ENCODE results near the gene NOL6. TPM values are rescaled to one million over a fixed set of nuclear protein-coding genes. Genes with fewer than 3 reads are reported as not detected.

Gene NOL6
- total RNA-seq, 1 experiment from 2014 or later: 64.4 TPM

GRCh38 chr9:33437205-33437604 lies 36.5 kb downstream of the NOL6 start:
- no CpG with 5 or more reads among the region's 2 CpGs for whole genome bisulfite sequencing (ENCODE audit: extremely low coverage, insufficient read length, low lambda C conversion rate)
- Histone ChIP-seq H3K79me2 (ENCODE audit: insufficient read depth, low read length) (no peaks in the 10 kb centered on the region), H3K23me2 (ENCODE audit: insufficient read length, low read depth, low read length, poor library complexity, severe bottlenecking) (no peaks in the 10 kb centered on the region), H3K27me3 (ENCODE audit: insufficient read depth, low read length) (no peaks in the 10 kb centered on the region), H3K14ac (ENCODE audit: insufficient read depth, low read length) (no peak overlapping the region; the same call in 1 of the 2 replicates), H3K9me3 (ENCODE audit: control insufficient read depth, low read depth, low read length) (no peaks in the 10 kb centered on the region), H3K4me2 (ENCODE audit: insufficient read depth, insufficient read length, low read length) (no peak overlapping the region), H4K91ac (ENCODE audit: insufficient read length, low read depth, low read length) (no peak overlapping the region), H3K9ac (ENCODE audit: extremely low read depth, insufficient read length, low read length) (no peak overlapping the region), H3K56ac (ENCODE audit: insufficient read length, low read depth, low read length) (no peak overlapping the region), H2BK20ac (ENCODE audit: low read depth, low read length, poor library complexity, severe bottlenecking) (no peak overlapping the region), H4K8ac (replicated peaks; ENCODE audit: insufficient read length, low read depth, low read length) (no peak overlapping the region), H3K79me1 (ENCODE audit: insufficient read depth, low read depth, low read length, poor library complexity, severe bottlenecking) (no peaks in the 10 kb centered on the region), H3K4ac (ENCODE audit: low read depth, low read length) (no peak overlapping the region), H3K23ac (ENCODE audit: insufficient read length, low read depth, low read length) (no peak overlapping the region), H2BK12ac (ENCODE audit: insufficient read length, low read depth, low read length) (no peak overlapping the region), H3K18ac (ENCODE audit: insufficient read length, low read depth, low read length) (no peak overlapping the region), H3K27ac (ENCODE audit: insufficient read length, low read depth, low read length) (no peak overlapping the region), H4K20me1 (ENCODE audit: control insufficient read depth, insufficient read depth, insufficient read length) (no peaks in the 10 kb centered on the region), H2BK5ac (ENCODE audit: insufficient read length, low read length) (no peak overlapping the region), H2BK15ac (ENCODE audit: low read depth, low read length) (no peak overlapping the region), H3T11ph (ENCODE audit: low read length) (no peak overlapping the region), H4K5ac (ENCODE audit: insufficient read length, low read depth, low read length) (no peak overlapping the region), H2BK120ac (ENCODE audit: low read depth, low read length, poor library complexity, severe bottlenecking) (no peak overlapping the region), H2AK5ac (ENCODE audit: insufficient read length, low read length) (no peak overlapping the region), H3K4me1 (ENCODE audit: insufficient read depth, low read length) (no peaks in the 10 kb centered on the region), H2AFZ (ENCODE audit: low read length) (no peak overlapping the region)
- no peak overlapping the region for H3K4me3 Mint-ChIP-seq
- no peaks in the 10 kb centered on the region for H3K9me3 Mint-ChIP-seq
- peaks cover 8% of the 10 kb centered on the region for H3K27me3 Mint-ChIP-seq (ENCODE audit: low read depth)
- peaks cover 11 to 13% of the 10 kb centered on the region in 2 experiments for H3K4me1 Mint-ChIP-seq
- DNase-seq: no peak
- H3K27ac Mint-ChIP-seq: peak overlapping the region in 1 of 3 experiments; percentile 59; a peak in 1 of 7 replicates
- H3K36me3 Mint-ChIP-seq (ENCODE audit: insufficient read depth in 1 of 3, low read depth in 3 of 3): no peaks in the 10 kb centered on the region
- no peak for TF ChIP-seq CTCF (conservative IDR thresholded peaks at IDR 0.05)

Measured in H9 (cell line).